Amniotic stem cell (primary cell): ENCODE results near the gene FILIP1L.

Experiments used
- DNase-seq: peaks from one replicate; lab custom pipeline; 2025; lab: John Stamatoyannopoulos, UW

FILIP1L gene

GRCh38 chr3:99866261-99866761 lies 248.0 kb downstream of the FILIP1L start:
- DNase-seq, result no peak

DNA sequence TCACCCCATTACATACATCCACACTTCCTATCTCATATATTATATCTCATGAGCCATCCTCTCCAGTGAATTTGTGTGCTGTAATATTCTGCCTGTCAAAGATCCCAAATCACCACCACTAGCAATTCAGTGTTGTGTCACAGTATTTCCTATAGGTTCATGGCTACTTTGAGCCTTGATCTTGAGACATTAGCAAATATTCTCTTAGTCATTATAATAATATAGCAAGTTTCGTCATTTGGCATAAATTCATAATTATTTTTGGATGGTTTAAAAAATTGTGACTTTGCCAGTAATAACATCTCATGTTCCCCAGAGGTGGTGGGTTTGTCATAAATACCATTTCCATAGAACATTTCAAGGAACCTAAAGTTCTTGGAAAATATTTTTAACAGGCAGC lies 249.0 kb downstream of the FILIP1L start:
- DNase-seq, result no peak

DNA sequence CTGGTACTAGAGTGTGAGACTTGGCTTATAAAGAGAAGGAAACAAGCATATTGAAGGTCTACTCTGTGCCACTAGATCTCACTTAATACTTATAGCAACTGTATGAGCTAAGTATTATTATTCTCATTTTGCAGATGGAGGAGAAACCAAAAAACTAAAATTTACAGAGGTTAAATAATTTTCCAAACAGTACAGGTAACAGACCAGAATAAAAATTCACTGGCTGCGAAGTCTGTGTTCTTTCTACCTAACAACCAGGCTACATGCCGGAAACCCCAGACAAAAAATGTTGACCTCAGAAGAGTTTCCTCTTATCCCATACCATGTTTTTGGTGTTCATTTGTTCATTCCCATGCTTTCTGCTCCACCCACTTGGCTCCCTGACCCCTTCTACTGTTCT lies 250.0 kb downstream of the FILIP1L start:
- DNase-seq, result no peak

- no peak for DNase-seq
Measured at GRCh38 chr3:99863588-99863987, 250.7 kb downstream of the FILIP1L start.

- DNase-seq, result no peak
Measured at GRCh38 chr3:99863002-99863401, 251.3 kb downstream of the FILIP1L start.

- no peak for DNase-seq
Measured at GRCh38 chr3:99862208-99862607, 252.1 kb downstream of the FILIP1L start.

GRCh38 chr3:99861216-99861615 lies 253.1 kb downstream of the FILIP1L start:
- DNase-seq, result no peak

DNA sequence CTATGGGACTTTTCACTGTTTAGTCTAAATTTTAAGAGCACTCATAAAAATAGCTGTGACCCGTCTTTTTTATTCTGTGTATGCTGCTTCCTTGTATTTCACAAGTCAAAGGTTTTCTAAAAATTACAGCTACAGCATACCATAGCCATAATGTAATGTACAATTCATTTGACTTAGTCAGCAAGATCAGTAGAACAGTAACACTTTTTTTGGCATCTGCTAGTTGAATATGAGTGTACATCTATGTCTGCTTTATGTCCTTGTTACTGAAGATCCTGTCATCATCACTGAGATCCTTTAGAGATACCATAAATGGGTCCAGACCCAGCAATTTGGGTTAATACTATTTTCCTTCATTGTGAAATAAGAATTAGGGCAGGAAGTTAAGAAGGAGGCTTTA lies 254.5 kb downstream of the FILIP1L start:
- peak; percentile 75 for DNase-seq

DNA sequence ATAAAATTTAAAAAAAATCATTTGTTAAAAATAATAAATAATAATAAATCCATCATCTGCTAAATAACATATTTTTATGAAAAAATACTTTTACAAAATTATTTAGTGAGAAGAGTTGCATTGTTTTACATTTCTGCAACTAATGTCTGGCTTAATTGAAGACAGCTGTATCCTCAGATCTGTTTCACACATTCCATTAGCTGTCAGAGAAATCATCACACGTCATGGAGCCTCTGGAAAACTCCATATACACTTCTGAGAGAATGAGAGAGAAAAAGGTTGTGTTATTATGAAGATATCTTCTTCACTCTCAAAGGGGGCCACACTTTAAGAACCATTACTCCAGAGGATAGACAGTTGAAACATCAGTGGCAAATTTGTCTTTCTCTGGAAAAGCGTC lies 255.8 kb downstream of the FILIP1L start:
- no peak for DNase-seq

DNA sequence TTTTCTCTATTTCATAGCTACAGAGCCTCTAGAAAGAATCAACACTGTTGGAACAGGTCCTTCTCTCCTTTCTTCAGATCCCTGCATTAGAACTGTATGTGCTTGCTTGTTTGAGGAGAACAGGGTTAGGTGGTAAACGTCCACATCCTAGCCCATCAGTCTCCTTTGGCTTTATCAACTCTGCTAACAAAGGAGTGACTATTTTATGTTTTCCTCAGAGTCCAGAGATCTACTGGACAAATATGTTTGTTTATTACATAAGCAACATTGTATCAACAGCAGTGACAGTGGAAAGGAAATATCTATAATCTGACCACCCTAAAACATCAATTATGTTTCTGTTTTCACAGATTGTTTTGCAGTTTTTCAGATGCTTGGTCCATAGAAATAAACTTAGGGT lies 257.0 kb downstream of the FILIP1L start:
- DNase-seq, result no peak

- DNase-seq, result no peak
Measured at GRCh38 chr3:99856437-99857220, 257.7 kb downstream of the FILIP1L start.

DNA sequence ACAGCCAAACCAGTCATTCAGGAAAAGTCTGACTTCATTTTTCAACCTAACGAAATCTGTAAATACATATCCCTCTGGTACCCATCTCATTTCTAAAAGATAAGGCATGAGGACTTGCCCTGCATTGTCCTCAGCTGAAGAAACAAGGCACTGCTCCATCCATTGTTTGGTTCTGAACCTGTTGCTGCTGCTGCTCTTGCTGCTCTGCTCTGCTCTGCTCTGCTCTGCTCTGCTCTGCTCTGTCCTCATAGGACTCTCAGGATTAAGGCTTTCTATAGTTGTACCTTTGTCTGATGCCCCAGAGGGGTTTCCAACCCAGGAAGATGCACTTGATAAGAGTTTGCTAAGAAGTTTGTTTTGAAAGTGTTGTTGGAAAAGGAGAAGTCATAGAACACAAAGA lies 258.4 kb downstream of the FILIP1L start:
- no peak for DNase-seq

GRCh38 chr3:99854756-99855298 lies 259.5 kb downstream of the FILIP1L start:
- no peak for DNase-seq

GRCh38 chr3:99852851-99853250 lies 261.4 kb downstream of the FILIP1L start:
- DNase-seq, result no peak

GRCh38 chr3:99851955-99852354 lies 262.3 kb downstream of the FILIP1L start:
- DNase-seq, result no peak

GRCh38 chr3:99850608-99851007 lies 263.7 kb downstream of the FILIP1L start:
- DNase-seq, result no peak

- DNase-seq, result no peak
Measured at GRCh38 chr3:99848433-99848832, 265.9 kb downstream of the FILIP1L start.

DNA sequence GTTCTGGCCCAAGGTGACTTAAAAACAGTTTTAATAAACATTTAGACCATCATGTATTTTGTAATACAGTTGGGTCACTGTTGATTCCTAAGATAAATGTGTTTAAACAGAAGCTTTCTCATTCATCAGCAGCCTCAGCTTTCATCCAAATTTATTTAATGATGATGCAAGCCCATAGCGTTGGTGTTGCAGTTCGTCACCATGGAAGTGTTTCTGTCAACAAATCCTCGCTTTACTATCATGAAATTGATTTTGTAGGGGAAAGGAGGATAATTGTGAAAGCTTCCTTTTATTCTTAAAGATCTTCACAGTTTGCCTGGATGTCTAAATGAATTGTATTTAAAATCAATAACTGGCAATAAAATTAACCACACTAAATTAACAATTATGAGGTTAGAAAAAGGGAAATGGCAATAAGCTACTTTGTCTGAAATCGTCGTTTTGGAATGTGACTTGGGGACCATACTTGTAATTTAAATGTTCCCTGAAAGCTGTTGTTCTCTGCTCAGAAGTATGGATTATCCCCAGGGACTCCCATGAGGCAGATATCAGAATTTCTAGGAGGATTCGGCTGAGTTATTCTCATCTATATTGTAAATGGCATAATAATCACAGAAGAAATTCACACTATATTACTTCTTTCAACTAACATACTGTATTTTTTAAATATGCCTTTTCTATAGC lies 267.7 kb downstream of the FILIP1L start:
- no peak for DNase-seq

- no peak for DNase-seq
Measured at GRCh38 chr3:99845999-99846398, 268.3 kb downstream of the FILIP1L start.

- DNase-seq, result no peak
Measured at GRCh38 chr3:99845331-99845730, 269.0 kb downstream of the FILIP1L start.

DNA sequence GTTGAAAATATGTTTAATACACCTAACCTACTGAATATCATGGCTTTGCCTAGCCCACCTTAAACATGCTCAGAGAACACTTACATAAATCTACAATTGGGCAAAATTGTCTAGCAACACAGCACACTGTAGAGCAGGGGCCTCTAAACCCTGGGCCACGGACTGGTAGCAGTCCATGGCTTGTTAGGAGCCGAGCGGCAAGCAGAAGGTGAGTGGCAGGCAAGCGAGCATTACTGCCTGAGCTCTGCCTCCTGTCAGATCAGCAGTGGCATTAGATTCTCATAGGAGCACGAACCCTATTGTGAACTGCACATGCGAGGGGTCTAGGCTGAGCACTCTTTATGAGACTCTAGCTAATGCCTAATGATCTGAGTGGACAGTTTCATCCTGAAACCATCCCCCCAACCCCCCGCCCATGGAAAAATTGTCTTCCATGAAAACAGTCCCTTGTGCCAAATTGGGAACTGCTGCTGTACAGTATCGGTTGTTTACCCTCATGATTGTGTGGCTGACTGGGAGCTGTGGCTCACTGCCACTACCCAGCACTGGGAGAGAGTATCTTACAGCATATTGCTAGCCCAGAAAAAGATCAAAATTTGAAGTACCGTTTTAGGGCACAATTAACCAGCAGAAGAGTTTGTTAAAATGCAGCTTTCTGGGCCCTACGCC lies 270.6 kb downstream of the FILIP1L start:
- no peak for DNase-seq

- DNase-seq, result no peak
Measured at GRCh38 chr3:99842826-99843589, 271.3 kb downstream of the FILIP1L start.
